ENCODE data around the gene KPNA6. TPM values are rescaled to one million over a fixed set of nuclear protein-coding genes. Genes with fewer than 3 reads are reported as not detected.

The KPNA6 gene
- total and polyA plus RNA-seq, 9 of the 15 experiments (the other 6 are each of a cell fraction or from before 2014, with no cell fraction given) = 20.1 to 54.6 (median 32.2) TPM

GRCh38 chr1:32104127-32104526 is 3.7 kb upstream of the KPNA6 start:
- 49% methylated on average over 4 of the region's 4 CpGs for WGBS (ENCODE audit: insufficient coverage, low coverage, missing lambda C conversion rate)
- H3K27ac ChIP-seq (ENCODE audit: extremely low read depth, low read depth, low read length) = peak overlapping the region; percentile 68
- H3K9me3 ChIP-seq (replicated peaks; ENCODE audit: control insufficient read depth, insufficient read depth, low read depth, low read length) = no peaks in the 10 kb centered on the region
- DNase-seq (ENCODE audit: extremely low read depth in 1 of 4, low spot score in 3 of 4) (peak; percentile 35 to 51 (median 44)), ATAC-seq (peak; percentile 44), FAIRE-seq (peak; percentile 23)
- H3K79me2 ChIP-seq (ENCODE audit: control insufficient read depth, insufficient read depth, low read length) = peaks cover 16% of the 10 kb centered on the region
- ChIA-PET POLR2A (interaction anchor here (0.9 to 2.1 kb wide), 4 partner anchors 13 to 161 kb away, joined by 3 to 10 read pairs (median 4); no protein-coding TSS in a partner anchor), CTCF (ENCODE audit: low intra/inter-chr PET ratio) (no interaction called here)
- H3K9ac ChIP-seq (ENCODE audit: insufficient read depth in 1 of 2, low read depth in 2 of 2, low read length in 2 of 2) = peak overlapping the region in 1 of 2 experiments; percentile 18; a peak in 2 of 4 replicates
- H3K4me3 ChIP-seq = no peak overlapping the region
- peaks cover 27% of the 10 kb centered on the region; the same call in 2 of the 3 replicates for H3K36me3 ChIP-seq (ENCODE audit: control insufficient read depth, insufficient read depth, low read length)
- no TSS peak for BruUV-seq (replicated peaks)
- no peaks in the 10 kb centered on the region for H3K9me1 ChIP-seq (ENCODE audit: control insufficient read depth, insufficient read depth, low read length)
- peak overlapping the region; percentile 58 for H3K4me2 ChIP-seq (ENCODE audit: insufficient read depth, low read length)
- peaks cover 28 to 34% of the 10 kb centered on the region in 2 experiments; a peak in 4 of 5 replicates for H3K4me1 ChIP-seq (replicated peaks in 1 of 2; ENCODE audit: control insufficient read depth in 2 of 2, insufficient read depth in 2 of 2, low read length in 2 of 2)
- H3K27me3 ChIP-seq (ENCODE audit: control insufficient read depth in 2 of 2, insufficient read depth in 2 of 2, low read length in 2 of 2) = no peaks in the 10 kb centered on the region
- H4K20me1 ChIP-seq (replicated peaks; ENCODE audit: control insufficient read depth, insufficient read depth, low read length) = no peaks in the 10 kb centered on the region
- intact Hi-C loops (cut with micrococcal nuclease) = no loop called here
- in situ Hi-C loops (cut with MboI) = no loop called here
- peak overlapping the region; percentile 79 for H2AFZ ChIP-seq (ENCODE audit: low read depth, low read length)
- no peak for TF ChIP-seq SIN3A (IDR thresholded peaks at IDR 0.05; ENCODE audit: borderline replicate concordance in 2 of 2, control insufficient read depth in 1 of 2, low read depth in 2 of 2, low read length in 2 of 2)
- TF ChIP-seq FOXK2 (conservative IDR thresholded peaks at IDR 0.05 in 1 of 2, IDR thresholded peaks at IDR 0.05 in 1 of 2; ENCODE audit: low read depth in 2 of 2) = 0 out of 4 replicates have a peak, but pooled peaks of 1 of the 2 experiments have one; percentile 27
- no peak for TF ChIP-seq ZNF76 (CRISPR knock-in tag; IDR thresholded peaks at IDR 0.05; ENCODE audit: borderline replicate concordance)
- no peak for TF ChIP-seq BCLAF1 (IDR thresholded peaks at IDR 0.05; ENCODE audit: borderline replicate concordance in 1 of 2, control insufficient read depth in 1 of 2, low read depth in 2 of 2, low read length in 1 of 2)
- TF ChIP-seq, protein P1, sequence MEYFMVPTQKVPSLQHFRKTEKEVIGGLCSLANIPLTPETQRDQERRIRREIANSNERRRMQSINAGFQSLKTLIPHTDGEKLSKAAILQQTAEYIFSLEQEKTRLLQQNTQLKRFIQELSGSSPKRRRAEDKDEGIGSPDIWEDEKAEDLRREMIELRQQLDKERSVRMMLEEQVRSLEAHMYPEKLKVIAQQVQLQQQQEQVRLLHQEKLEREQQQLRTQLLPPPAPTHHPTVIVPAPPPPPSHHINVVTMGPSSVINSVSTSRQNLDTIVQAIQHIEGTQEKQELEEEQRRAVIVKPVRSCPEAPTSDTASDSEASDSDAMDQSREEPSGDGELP (CRISPR knock-in tag; IDR thresholded peaks at IDR 0.05; ENCODE audit: borderline replicate concordance) = peak; percentile 69
- 0 out of 4 replicates have a peak, but pooled peaks of 1 of the 2 experiments have one; percentile 26 for TF ChIP-seq MNT (conservative IDR thresholded peaks at IDR 0.05)
- TF ChIP-seq, protein P2, sequence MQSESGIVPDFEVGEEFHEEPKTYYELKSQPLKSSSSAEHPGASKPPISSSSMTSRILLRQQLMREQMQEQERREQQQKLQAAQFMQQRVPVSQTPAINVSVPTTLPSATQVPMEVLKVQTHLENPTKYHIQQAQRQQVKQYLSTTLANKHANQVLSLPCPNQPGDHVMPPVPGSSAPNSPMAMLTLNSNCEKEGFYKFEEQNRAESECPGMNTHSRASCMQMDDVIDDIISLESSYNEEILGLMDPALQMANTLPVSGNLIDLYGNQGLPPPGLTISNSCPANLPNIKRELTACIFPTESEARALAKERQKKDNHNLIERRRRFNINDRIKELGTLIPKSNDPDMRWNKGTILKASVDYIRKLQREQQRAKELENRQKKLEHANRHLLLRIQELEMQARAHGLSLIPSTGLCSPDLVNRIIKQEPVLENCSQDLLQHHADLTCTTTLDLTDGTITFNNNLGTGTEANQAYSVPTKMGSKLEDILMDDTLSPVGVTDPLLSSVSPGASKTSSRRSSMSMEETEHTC (IDR thresholded peaks at IDR 0.05) = peak; percentile 7; the same call in 1 of the 2 replicates
- TF ChIP-seq ZNF282 (CRISPR knock-in tag; IDR thresholded peaks at IDR 0.05) = no peak
- TF ChIP-seq HDAC1 (IDR thresholded peaks at IDR 0.05) = peak in 1 of 2 experiments; percentile 32; a peak in 1 of 4 replicates
- peak; percentile 31 to 47 (median 46); a peak in 3 of 6 replicates for TF ChIP-seq CTCF (IDR thresholded peaks at IDR 0.05 in 2 of 3, conservative IDR thresholded peaks at IDR 0.05 in 1 of 3; ENCODE audit: insufficient read depth in 2 of 3, low read depth in 1 of 3, low read length in 3 of 3)
